HG02642 (cell line): ENCODE data around the gene UBE2E2.
"Not testable (repeated sequence)": the region's sequence is repeated elsewhere in the genome, so short reads cannot be mapped to it uniquely, and the experiment has no call there.

ENCODE experiments used
- ATAC-seq: cut with Tn5 transposase; IDR thresholded peaks from one replicate; pipeline ENCODE4 v1.9.1; 2021; ENCODE audit warnings: mild to moderate bottlenecking; ENCODE audit not compliant: unreplicated experiment, poor library complexity

The UBE2E2 gene

DNA sequence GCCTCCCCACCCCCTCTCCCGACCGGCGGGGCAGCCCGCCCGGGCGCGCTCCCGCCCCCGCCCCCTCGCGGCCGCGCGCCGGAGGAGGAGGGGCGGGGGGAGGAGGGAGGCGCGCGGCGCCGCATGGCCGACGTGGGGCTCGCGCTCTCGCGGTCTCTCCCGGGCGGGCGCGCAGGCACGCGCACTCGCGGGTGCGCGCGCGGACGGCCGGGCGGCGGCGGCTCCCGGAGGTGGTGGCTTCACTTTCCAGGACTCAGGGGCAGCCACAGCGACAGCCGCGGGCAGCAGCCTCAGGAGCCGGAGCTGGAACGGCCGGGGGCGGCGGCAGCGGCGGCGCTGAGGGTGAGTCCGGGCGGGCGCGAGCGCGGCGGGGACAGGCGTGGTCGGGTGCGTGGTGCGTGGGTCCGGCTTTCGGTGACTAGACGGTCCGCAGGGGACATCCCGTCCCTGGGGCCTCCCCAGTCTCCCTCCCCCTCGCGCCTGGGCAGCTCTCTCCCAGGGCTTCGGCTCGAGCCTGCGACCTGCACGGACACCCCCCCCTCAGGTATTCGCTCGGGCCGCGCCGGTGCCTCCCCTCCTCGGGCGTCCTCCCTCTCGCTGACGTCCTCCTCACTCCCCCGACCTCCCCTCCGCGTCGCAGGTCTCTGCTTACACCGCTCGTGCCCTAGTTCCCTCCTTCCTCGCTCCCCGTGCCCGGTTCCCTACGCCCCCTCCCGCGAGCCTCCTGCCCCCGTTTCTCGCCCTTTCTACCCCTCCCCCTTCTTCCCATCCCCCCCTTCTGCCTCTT, at the start of gene UBE2E2:
TSS of gene UBE2E2 (plus strand) at position 407 of the 787 bp plus-strand sequence.
- ATAC-seq: peak; percentile 76

DNA sequence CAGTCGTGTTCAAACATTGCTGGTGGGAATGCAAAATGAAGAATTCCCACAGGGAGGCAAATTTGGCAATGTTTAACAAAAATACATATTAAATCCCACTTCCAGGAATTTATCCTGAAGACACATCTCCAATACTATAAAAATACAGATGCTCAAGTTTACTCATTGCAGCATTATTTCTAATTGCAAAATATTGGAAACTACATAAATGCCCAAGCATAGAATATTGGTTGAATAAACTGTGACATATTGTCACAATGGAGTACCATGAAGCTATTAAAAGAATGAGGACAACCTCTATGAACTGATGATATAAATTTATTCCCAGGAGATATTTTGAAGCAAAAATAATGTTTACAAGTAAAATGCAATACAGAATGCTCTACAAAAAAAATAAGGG, 49.7 kb upstream of the UBE2E2 start:
- no peak for ATAC-seq

DNA sequence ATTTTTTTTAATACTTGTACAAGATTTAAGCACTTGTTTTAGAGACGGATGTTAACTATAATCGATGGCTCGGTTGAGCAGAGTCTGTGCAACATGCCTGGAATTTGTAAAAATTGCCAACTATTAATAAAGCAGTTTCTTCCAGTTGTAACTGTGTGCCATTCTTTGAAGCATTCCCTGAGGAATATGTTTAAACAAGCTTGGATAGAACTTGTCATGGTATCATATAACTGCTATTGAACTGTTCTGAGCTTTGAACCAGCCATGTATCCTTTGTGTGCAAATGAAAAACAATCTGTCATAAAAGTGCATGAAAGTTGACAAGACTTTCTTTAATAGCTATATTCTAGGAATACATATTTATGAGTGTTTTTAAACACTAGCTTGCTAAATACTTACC, 45.8 kb upstream of the UBE2E2 start:
- no peak for ATAC-seq

- ATAC-seq: no peak
Measured at GRCh38 chr3:23159929-23160328, 43.2 kb upstream of the UBE2E2 start.

GRCh38 chr3:23161308-23161707, 41.8 kb upstream of the UBE2E2 start:
- no peak for ATAC-seq

GRCh38 chr3:23161896-23162570, 41.1 kb upstream of the UBE2E2 start:
- ATAC-seq: peak; percentile 72

DNA sequence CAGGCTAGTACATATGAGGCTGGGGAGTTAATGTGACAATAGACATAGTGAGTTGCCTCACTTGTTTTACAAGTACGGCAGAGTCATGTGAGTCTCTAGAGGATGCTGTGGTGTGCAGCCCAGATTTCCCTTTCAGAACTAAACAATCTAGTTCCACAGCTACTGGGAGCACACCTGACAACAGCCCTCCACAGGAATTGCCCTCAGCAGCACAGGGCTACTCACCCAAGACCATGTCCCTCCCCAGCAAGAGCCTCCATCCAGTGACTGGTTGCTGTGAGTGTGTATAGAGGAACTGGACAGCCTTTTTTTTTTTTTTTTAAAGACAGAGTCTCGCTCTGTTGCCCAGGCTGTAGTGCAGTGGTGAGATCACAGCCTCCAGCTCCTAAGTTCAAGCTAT, 40.2 kb upstream of the UBE2E2 start:
- peak; percentile 56 for ATAC-seq

GRCh38 chr3:23164746-23165145, 38.4 kb upstream of the UBE2E2 start:
- ATAC-seq: no peak

GRCh38 chr3:23165571-23165970, 37.6 kb upstream of the UBE2E2 start:
- no peak for ATAC-seq

GRCh38 chr3:23166276-23166675, 36.9 kb upstream of the UBE2E2 start:
- no peak for ATAC-seq

GRCh38 chr3:23166845-23167244, 36.3 kb upstream of the UBE2E2 start:
- ATAC-seq: no peak

GRCh38 chr3:23169551-23169950, 33.6 kb upstream of the UBE2E2 start:
- ATAC-seq: no peak

GRCh38 chr3:23170291-23170690, 32.8 kb upstream of the UBE2E2 start:
- ATAC-seq: no peak

GRCh38 chr3:23172059-23172458, 31.1 kb upstream of the UBE2E2 start:
- ATAC-seq: no peak

- ATAC-seq: no peak
Measured at GRCh38 chr3:23174426-23175039, 28.6 kb upstream of the UBE2E2 start.

DNA sequence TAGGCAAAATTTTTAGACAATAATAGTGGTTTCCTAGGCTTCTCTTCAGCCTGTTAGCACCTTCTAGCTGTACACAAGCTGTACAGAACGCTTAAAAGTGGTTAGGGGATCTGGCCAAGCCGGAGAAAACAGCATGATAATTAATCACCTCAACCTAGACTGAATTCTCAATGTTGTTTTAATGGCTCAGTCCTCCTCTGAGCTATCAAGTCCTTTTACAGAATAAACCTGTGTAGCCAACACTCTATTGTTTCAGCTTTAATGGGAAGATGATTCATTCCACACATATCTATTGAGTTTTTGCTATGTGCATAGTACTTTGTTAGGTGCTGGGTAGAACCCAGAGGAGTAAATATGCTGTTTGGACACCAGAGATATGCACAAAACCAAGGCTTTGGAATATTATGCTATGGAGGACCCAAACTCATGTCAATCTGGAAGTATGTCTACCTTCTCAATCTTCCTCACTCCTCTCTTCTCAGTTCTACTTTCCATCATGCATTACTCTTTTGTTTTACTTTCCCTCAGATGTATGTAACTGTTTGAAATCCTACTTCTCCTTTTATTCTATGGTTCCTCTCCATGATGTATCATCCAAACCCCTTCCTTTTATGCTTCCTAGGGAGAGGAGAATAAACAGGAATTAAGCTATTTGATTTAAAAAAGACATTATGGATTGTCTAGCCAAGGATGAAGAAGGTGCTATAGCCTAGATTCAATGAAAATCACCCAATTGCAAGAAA, 27.6 kb upstream of the UBE2E2 start:
- ATAC-seq: no peak

GRCh38 chr3:23176839-23177238, 26.3 kb upstream of the UBE2E2 start:
- ATAC-seq: not testable (repeated sequence)

- no peak for ATAC-seq
Measured at GRCh38 chr3:23182996-23183513, 20.1 kb upstream of the UBE2E2 start.

GRCh38 chr3:23183731-23184130, 19.4 kb upstream of the UBE2E2 start:
- ATAC-seq: no peak

DNA sequence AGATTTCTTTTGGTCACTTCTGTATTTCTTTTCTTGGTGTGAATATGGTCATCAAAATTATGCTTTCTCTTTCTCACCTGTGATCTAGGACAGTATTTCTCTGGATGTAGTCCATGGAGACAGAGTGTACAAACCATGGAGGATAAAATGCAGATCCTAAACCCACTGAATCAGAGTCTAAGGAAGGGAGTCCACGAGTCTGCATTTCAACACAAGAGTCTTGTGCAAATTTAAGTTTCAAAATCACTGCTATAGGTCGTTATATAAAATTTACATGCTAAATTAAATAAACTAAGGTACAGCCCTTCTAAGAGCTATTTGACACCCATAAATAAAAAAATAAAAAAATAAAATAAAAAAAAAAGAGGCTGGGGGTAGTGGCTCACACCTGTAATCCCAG, 17.3 kb upstream of the UBE2E2 start:
- ATAC-seq: no peak

DNA sequence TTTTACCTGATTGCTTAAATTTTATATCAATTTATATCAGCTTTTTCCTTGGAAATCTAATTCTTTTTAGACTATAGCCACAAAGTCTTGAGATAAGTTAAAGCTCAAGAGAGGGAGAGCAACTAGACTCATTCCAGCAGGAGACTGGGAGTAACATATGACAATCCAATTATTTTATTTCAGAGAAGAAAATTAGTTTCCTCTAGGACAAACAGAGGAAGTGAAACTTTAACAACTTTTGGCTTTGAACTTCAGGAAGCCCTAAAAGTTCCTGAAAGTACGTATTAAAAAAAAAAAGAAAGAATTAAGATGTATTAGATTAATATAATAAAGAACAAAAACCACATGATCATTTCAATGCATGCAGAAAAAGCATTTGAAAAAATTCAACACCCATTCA, 13.9 kb upstream of the UBE2E2 start:
- no peak for ATAC-seq
